SK-MEL-5 (cell line): ENCODE data around the gene TCOF1. TPM values are rescaled to one million over a fixed set of nuclear protein-coding genes. Genes with fewer than 3 reads are reported as not detected.

Experiments
- DNase-seq: peaks from one replicate; pipeline ENCODE4 v3.0.0-alpha.2; 2016; ENCODE audit warnings: low read depth, low spot score
- in situ Hi-C: cut with HindIII; loops from 2 replicates; pipeline ENCODE4 v1.10.0; 2016; ENCODE audit warnings: low sequenced_read_pairs, high pct_unique_total_duplicates, low pct_unique_long_range_greater_than_20kb
- total RNA-seq: library from RNA; depleted of rRNA; stranded (reverse); fragments of >200 nt; shearing (Covaris generic); gene quantifications from 2 replicates; pipeline ENCODE4 v1.2.3, GENCODE V29; 2014

The TCOF1 gene
- total RNA-seq, 1 experiment from 2014 or later = 20.8 TPM

DNA sequence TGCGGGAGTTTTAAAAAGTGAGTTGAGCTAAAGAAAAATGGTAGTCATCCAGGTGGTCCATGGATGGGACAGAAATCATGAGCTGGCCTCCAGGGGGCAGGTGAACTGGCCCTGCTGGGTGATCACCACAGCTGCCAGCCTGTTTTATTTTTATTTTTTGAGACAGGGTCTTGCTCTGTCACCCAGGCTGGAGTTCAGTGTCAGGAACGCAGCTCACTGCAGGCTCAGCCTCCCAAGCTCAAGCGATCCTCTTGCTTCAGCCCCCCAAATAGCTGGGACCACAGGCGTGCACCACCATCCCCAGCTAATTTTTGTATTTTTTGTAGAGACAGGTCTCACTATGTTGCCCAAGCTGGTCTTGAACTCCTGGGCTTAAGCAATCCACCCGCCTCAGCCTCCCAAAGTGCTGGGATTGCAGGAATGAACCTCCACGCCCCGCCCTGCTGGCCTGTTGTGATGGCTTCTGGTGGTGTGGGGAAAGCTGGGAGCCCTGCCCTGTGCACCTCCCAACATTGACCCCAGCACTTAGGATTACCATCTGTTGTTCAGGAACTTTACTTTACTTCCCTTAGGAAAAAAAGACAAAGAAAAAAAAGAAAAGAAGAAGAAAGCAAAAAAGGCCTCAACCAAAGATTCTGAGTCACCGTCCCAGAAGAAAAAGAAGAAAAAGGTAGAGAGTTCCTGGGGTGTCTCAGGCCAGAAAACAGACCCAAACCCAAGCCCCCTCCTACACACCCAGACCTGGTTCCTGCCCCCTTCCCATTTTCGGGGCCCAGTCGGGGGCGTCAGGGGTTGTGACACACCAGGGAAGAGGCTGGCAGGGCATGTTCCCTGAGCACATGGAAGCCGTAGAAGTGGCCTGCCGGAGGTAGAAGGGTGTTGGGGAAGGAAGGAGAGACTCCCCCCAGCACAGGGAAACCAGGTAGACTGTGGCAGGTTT is 40.6 kb downstream of the TCOF1 start:
- in situ Hi-C loops = no loop called here
- DNase-seq = no peak

DNA sequence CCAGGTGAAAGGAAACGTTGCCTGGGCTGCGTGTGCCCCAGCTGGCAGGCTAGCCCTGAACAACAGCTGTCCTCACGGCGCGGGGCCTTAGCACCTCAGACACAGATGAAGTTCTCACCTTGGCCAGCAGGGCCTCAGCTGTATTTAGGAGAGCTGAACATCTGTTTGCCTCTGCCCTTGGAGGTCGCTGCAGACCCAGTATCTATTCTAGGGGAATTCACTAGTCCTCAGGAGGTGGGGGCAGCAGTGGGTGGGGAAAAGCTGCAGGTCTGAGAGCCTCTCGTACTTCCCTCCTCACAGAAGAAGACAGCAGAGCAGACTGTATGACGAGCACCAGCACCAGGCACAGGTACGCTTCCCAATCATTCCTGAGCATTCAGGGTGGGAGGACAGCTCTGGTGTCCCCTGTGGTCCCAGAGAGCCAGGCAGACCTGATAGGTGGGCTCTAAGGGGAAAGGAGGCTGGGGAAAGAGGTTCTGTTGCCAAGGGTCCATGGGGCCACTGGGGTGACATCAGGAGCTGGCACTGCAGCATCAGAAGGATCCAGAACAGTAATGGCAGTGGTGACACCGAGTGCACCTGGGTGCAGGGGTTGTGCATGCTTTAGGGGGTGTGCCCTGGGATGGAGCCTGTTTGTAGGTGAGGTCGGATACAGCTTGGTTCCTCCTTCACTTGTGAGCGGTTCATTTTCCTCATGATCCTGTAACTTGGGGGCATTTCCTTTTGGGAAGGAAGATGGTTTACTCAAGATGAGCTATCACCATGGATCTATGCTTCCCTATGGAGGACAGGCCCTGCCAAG is 41.4 kb downstream of the TCOF1 start:
- in situ Hi-C loops = no loop called here
- DNase-seq = peak; percentile 22

- in situ Hi-C loops = no loop called here
- no peak for DNase-seq
Measured at GRCh38 chr5:150399524-150400211, 42.2 kb downstream of the TCOF1 start.

GRCh38 chr5:150400316-150401075 is 43.0 kb downstream of the TCOF1 start:
- DNase-seq = no peak
- in situ Hi-C loops = no loop called here

DNA sequence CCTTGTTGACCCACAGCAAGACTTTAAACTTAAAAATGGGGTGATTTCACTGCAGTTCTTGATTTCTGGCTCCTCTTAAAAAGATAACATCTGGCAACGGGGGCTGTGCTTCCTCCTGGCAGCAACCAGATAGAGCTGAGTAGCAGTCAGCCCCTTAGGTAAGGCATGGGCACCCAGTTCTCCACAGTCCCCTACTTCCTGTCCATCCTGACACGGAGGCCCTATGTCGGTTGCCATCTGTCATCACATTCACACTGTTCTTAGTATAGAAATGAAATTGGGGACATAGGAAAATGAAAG is 43.5 kb downstream of the TCOF1 start:
- in situ Hi-C loops = no loop called here
- DNase-seq = no peak

GRCh38 chr5:150401376-150402228 is 44.1 kb downstream of the TCOF1 start:
- in situ Hi-C loops = no loop called here

DNA sequence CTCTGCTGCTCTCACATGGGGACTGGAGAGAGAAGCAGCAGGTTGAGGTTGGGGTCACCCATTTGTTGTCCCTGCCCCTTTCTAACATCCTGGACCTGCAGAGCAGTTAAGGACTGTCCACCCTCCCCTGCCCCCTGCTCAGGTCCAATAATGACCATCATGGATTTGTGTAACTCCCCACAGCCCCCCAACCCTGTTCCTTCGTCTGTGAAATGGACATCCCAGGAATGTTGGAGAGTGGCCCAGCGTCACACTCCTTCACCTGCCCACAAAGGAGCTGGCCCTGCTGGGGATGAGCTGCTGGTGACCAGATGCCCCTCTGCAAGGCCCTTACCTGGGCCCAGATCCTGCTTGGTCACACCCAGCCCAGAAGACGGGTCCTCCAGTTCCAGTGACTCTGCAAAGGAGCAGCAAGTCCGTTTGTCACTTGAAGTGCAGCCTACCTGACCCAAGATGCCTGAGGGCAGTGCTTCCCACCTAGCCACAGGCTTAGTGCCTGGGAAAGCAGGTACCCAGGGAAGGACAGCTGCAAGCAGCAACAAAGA is 44.8 kb downstream of the TCOF1 start:
- in situ Hi-C loops = no loop called here
- no peak for DNase-seq

More at GRCh38 chr5:150401376-150402228, 44.1 kb downstream of the TCOF1 start:
- DNase-seq = no peak

- DNase-seq = no peak
- in situ Hi-C loops = no loop called here
Measured at GRCh38 chr5:150402901-150403342, 45.4 kb downstream of the TCOF1 start.

- in situ Hi-C loops = no loop called here
- no peak for DNase-seq
Measured at GRCh38 chr5:150404121-150404520, 46.6 kb downstream of the TCOF1 start.

GRCh38 chr5:150404535-150404934 is 47.0 kb downstream of the TCOF1 start:
- in situ Hi-C loops = no loop called here
- no peak for DNase-seq

DNA sequence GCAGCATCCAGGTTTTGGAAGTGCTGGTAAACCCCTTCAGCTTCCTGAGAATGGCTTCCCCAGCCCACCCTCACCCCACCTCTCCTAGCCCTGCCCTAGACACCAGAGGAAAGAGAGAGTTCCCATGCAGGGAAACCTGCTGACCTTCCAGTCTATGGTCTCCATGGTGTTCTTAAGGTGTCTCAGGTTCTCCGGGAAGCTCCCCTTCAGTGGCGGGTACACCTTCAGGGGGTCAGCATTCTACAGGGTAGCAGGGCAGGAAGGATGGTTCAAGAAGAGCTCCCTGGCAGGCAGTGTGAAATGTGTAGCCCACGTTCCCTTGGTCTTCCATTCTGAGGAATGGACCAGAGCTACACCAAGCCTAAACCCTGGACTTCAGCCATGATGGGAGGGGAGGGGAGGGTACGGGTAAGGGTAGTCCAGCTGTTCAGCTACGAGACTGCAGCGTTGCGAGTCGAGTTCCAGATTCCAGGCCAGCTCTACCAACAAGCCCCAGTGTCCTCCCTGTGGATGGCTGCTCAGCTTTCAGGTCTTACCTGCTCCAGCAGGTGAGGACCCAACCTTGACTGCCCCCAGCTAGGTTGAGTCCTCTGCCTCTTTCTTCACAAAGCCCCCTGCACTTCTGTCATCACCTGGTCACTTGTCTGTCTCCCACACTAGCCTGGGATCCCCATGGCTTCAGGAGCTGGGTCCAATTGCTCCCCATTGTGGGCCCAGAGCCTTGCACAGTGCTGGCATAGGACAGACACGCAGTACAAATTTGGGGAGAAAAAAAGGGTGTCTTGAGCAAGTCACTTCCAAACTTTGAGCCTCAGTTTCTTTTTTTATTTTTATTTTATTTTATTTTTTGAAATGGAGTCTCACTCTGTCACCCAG is 47.7 kb downstream of the TCOF1 start:
- in situ Hi-C loops = no loop called here
- DNase-seq = no peak

GRCh38 chr5:150406103-150406722 is 48.7 kb downstream of the TCOF1 start:
- in situ Hi-C loops = no loop called here
- no peak for DNase-seq

GRCh38 chr5:150406723-150407095 is 49.2 kb downstream of the TCOF1 start:
- in situ Hi-C loops = no loop called here
- DNase-seq = no peak

DNA sequence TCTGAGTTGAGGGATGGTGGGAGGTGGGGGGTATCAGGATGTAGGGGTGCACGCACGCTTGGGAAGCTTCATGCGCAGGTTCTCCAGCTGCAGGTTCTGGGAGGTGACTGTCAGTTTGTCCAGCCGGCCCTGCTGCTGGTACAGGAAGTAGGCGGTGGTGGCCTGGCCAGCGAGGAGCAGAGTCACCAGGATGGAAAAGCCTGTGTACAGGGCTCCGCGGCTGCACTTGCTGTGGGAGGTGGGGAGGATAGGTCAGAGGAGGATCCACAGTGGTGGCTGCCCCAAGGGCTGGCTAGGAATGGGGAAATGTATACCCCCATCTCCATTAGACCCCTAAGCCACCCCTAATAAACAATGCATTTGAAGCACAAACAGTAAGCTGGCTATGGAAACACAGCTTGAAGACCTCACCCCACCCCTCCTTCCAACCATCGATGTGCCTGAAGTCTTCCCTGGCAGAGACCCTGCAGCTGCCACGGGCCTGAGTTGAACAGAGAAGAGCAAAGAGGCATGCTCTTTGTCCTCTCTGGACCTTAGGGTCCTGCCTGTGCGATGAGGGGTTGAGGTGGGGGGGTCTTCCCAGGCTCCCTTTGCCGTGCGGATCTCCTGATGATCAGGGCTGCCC is 49.7 kb downstream of the TCOF1 start:
- in situ Hi-C loops = no loop called here
- DNase-seq = no peak
